HepG2 (cell line): Measurements from ENCODE around the gene ZNF771. TPM values are rescaled to one million over a fixed set of nuclear protein-coding genes. Genes with fewer than 3 reads are reported as not detected.

Experiments
- CHCHD3 ChIP-seq: sonication (generic); formaldehyde crosslinking; IDR thresholded peaks from 2 replicates; pipeline ENCODE4 v1.8.0; 2022; ENCODE audit warnings: mild to moderate bottlenecking, missing genetic modification reagents, moderate library complexity
- CHD2 ChIP-seq: IDR thresholded peaks from 2 replicates; pipeline ENCODE4 v1.6.1; 2011; ENCODE audit warnings: low read depth, low read length, improper control_type of control experiment
- CREBL2 ChIP-seq: sonication (generic); formaldehyde crosslinking; IDR thresholded peaks from 2 replicates; pipeline ENCODE4 v1.8.1; 2023; ENCODE audit warnings: missing genetic modification reagents, mild to moderate bottlenecking, borderline replicate concordance
- DBP ChIP-seq: sonication (generic); formaldehyde crosslinking; IDR thresholded peaks from 2 replicates; pipeline ENCODE4 v1.4.0; 2020; ENCODE audit warnings: missing genetic modification reagents; ENCODE audit errors: not compliant biosample characterization
- ELF1 ChIP-seq: sonication (generic); formaldehyde crosslinking; IDR thresholded peaks from 2 replicates; pipeline ENCODE4 v1.4.0; 2020; ENCODE audit warnings: missing genetic modification reagents
- GFI1 ChIP-seq: sonication (generic); formaldehyde crosslinking; IDR thresholded peaks from 2 replicates; pipeline ENCODE4 v1.5.0; 2020; ENCODE audit warnings: missing genetic modification reagents, mild to moderate bottlenecking, borderline replicate concordance
- HOXA5 ChIP-seq: sonication (generic); formaldehyde crosslinking; IDR thresholded peaks from 2 replicates; pipeline ENCODE4 v1.4.0; 2020; ENCODE audit warnings: missing genetic modification reagents
- IRX3 ChIP-seq: sonication (generic); formaldehyde crosslinking; IDR thresholded peaks from 2 replicates; pipeline ENCODE4 v1.8.1; 2023; ENCODE audit warnings: mild to moderate bottlenecking, low read depth, missing genetic modification reagents, borderline replicate concordance
- PITX1 ChIP-seq: sonication (generic); formaldehyde crosslinking; IDR thresholded peaks from 2 replicates; pipeline ENCODE4 v1.5.1; 2020; ENCODE audit warnings: mild to moderate bottlenecking, missing genetic modification reagents
- POLR2G ChIP-seq: fragments of 200-400 bp; formaldehyde crosslinking; IDR thresholded peaks from 2 replicates; pipeline ENCODE4 v1.6.1; 2018; ENCODE audit warnings: mild to moderate bottlenecking, low read depth, low read length, moderate library complexity
- SOX5 ChIP-seq: IDR thresholded peaks from 2 replicates; pipeline ENCODE4 v1.6.1; 2016; ENCODE audit warnings: borderline replicate concordance
- TAF1 ChIP-seq: sonication (generic); formaldehyde crosslinking; IDR thresholded peaks from 2 replicates; pipeline ENCODE4 v1.4.0; 2020; ENCODE audit warnings: missing genetic modification reagents
- UBTF ChIP-seq: sonication (generic); formaldehyde crosslinking; IDR thresholded peaks from 2 replicates; pipeline ENCODE4 v1.4.0; 2020; ENCODE audit warnings: mild to moderate bottlenecking, missing genetic modification reagents
- ZBTB7B ChIP-seq: sonication (generic); formaldehyde crosslinking; IDR thresholded peaks from 2 replicates; pipeline ENCODE4 v1.4.0; 2020; ENCODE audit warnings: missing genetic modification reagents
- ZNF432 ChIP-seq: sonication (generic); formaldehyde crosslinking; IDR thresholded peaks from 2 replicates; pipeline ENCODE4 v1.5.0; 2020; ENCODE audit warnings: missing genetic modification reagents, mild to moderate bottlenecking, borderline replicate concordance
- ZNF615 ChIP-seq: sonication (generic); formaldehyde crosslinking; IDR thresholded peaks from 2 replicates; pipeline ENCODE4 v1.5.0; 2020; ENCODE audit warnings: mild to moderate bottlenecking, missing genetic modification reagents, borderline replicate concordance
- ZNF646 ChIP-seq: sonication (generic); formaldehyde crosslinking; IDR thresholded peaks from 2 replicates; pipeline ENCODE4 v1.9.0; 2021; ENCODE audit warnings: mild to moderate bottlenecking, missing genetic modification reagents
- ZNF652 ChIP-seq: IDR thresholded peaks from 2 replicates; pipeline ENCODE4 v1.6.1; 2016; ENCODE audit warnings: low read depth, borderline replicate concordance
- ZNF709 ChIP-seq: sonication (generic); formaldehyde crosslinking; IDR thresholded peaks from 2 replicates; pipeline ENCODE4 v1.5.0; 2020; ENCODE audit warnings: mild to moderate bottlenecking, missing genetic modification reagents
- polyA plus RNA-seq, 8 experiments: library from polyadenylated mRNA; depleted of rRNA in 3 of 8; stranded (reverse) in 7 of 8; unstranded in 1 of 8; fragments of >200 nt; fragmentation: Illumina TruSeq in 4 of 8; extraction: Trizol in 4 of 8; gene quantifications; 2 replicates each; pipeline versions ENCODE4 v1.2.1 to v1.2.3, GENCODE V29; 2011 to 2016; ENCODE audit warnings: low read depth in 4 of 8, missing spikeins in 1 of 8, mixed read lengths in 1 of 8; ENCODE audit not compliant: insufficient read depth in 1 of 8
- total RNA-seq, 5 experiments: library from RNA; depleted of rRNA; stranded (reverse); fragments of >200 nt; fragmentation: Illumina TruSeq; extraction: Trizol; gene quantifications; 2 replicates each; pipeline ENCODE4 v1.2.3, GENCODE V29; 2016; ENCODE audit warnings: low read depth in 1 of 5

The ZNF771 gene
- total and polyA plus RNA-seq, 2 of the 13 experiments (the other 11 are each of a cell fraction or from before 2014, with no cell fraction given), result 5.0 to 11.8 TPM

GRCh38 chr16:30370456-30371247, 36.8 kb upstream of the ZNF771 start, which contains the start of gene TBC1D10B (continued):
- no peak for TF ChIP-seq ZBTB7B (CRISPR knock-in tag)
- TF ChIP-seq TAF1 (CRISPR knock-in tag), result peak; percentile 51
- no peak for TF ChIP-seq DBP (CRISPR knock-in tag)
- no peak for TF ChIP-seq CHCHD3 (CRISPR knock-in tag)
- no peak for TF ChIP-seq ZNF432
- no peak for TF ChIP-seq POLR2G
- TF ChIP-seq SOX5 (CRISPR knock-in tag), result peak; percentile 51; the same call in 1 of the 2 replicates
- TF ChIP-seq ZNF615, result no peak
- TF ChIP-seq UBTF, result no peak
- TF ChIP-seq CREBL2 (CRISPR knock-in tag), result no peak
- peak; percentile 49; the same call in 1 of the 2 replicates for TF ChIP-seq ZNF709 (CRISPR knock-in tag)
- no peak for TF ChIP-seq ZNF646
- TF ChIP-seq ZNF652, result peak; percentile 46; the same call in 1 of the 2 replicates
- peak; percentile 77 for TF ChIP-seq CHD2
- TF ChIP-seq ELF1 (CRISPR knock-in tag), result peak; percentile 76
- TF ChIP-seq GFI1 (CRISPR knock-in tag), result no peak
- no peak; the same call in 1 of the 2 replicates for TF ChIP-seq PITX1
- TF ChIP-seq IRX3 (CRISPR knock-in tag), result no peak
- TF ChIP-seq HOXA5 (CRISPR knock-in tag), result peak; percentile 100
